ENCODE data around the gene SIDT2. TPM values are rescaled to one million over a fixed set of nuclear protein-coding genes. Genes with fewer than 3 reads are reported as not detected.

SIDT2 gene
- total RNA-seq, 4 donors from 2014 or later = 31.8 to 54.5 (median 42.3) TPM

GRCh38 chr11:117225553-117226170 is 47.1 kb downstream of the SIDT2 start:
- H3K27me3 ChIP-seq = no peaks in the 10 kb centered on the region
- 93 to 95% methylated on average over 9 of the region's 9 CpGs for WGBS, 2 donors
- no peak overlapping the region for H3K4me3 ChIP-seq (replicated peaks in 1 of 3)
- TF ChIP-seq, protein P1, sequence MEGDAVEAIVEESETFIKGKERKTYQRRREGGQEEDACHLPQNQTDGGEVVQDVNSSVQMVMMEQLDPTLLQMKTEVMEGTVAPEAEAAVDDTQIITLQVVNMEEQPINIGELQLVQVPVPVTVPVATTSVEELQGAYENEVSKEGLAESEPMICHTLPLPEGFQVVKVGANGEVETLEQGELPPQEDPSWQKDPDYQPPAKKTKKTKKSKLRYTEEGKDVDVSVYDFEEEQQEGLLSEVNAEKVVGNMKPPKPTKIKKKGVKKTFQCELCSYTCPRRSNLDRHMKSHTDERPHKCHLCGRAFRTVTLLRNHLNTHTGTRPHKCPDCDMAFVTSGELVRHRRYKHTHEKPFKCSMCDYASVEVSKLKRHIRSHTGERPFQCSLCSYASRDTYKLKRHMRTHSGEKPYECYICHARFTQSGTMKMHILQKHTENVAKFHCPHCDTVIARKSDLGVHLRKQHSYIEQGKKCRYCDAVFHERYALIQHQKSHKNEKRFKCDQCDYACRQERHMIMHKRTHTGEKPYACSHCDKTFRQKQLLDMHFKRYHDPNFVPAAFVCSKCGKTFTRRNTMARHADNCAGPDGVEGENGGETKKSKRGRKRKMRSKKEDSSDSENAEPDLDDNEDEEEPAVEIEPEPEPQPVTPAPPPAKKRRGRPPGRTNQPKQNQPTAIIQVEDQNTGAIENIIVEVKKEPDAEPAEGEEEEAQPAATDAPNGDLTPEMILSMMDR (IDR thresholded peaks at IDR 0.05) = no peak
- TF ChIP-seq POLR2A (IDR thresholded peaks at IDR 0.05) = no peak
- DNase-seq = no peak
- no peaks in the 10 kb centered on the region for H3K9me3 ChIP-seq
- H3K36me3 ChIP-seq = peaks cover 38 to 46% of the 10 kb centered on the region in 2 donors
- intact Hi-C loops (cut with DNase I) = loop anchor here (5.0 to 10.0 kb wide), 4 partner anchors 43 to 433 kb away; partner anchors contain the start of genes APOA5 and PAFAH1B2
- H3K27ac ChIP-seq = no peak overlapping the region
- peaks cover 10 to 24% of the 10 kb centered on the region in 2 donors for H3K4me1 ChIP-seq

DNA sequence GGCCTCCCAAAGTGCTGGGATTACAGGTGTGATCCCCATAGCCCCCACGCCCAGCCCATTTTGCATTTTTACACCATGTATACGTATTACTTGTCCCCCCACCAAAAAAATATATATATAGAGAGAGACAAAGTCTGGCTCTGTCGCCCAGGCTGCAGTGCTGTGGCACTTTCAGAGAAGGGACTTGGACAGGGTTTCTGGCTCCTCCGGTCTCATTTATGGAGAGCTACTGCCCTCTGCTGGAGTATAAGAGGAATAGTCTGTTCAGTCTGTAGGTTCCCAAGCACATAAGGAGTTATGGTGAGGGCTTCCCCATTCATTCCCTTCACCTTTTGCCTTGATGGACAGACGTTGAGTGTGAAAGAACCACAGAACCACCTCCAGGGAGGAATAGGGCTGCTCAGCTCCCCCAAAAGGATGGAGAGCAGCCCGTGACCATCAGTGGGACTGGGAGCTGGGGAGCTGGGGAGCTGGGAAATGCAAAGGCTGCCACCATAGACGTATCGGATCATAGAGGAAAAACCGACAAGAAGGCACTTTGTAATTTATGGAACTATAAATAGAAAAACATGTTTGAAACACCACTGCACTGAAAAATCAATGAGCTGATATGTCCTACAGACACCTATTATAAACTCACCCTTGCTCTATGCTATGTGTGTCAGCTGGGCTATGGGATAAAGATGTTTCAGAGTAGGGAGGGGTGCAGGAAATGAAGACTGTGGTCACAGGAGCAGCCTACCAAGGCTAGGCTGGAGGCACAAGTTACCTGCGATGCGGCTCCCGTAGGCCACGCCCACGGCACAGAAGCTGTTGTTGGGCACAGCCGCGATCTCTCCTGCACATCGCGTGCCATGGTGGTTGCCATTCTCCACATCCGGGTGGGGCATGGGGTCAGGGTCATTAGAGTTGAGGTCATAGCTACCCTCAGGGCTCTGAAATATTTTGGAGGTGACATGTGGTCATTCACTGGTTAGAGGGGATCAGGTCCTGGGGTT is 48.1 kb downstream of the SIDT2 start:
- Histone ChIP-seq H3K27ac (no peak overlapping the region), H3K4me1 (peaks cover 10 to 21% of the 10 kb centered on the region in 2 donors)
- 67 to 73% methylated on average over 19 of the region's 19 CpGs for WGBS, 2 donors

DNA sequence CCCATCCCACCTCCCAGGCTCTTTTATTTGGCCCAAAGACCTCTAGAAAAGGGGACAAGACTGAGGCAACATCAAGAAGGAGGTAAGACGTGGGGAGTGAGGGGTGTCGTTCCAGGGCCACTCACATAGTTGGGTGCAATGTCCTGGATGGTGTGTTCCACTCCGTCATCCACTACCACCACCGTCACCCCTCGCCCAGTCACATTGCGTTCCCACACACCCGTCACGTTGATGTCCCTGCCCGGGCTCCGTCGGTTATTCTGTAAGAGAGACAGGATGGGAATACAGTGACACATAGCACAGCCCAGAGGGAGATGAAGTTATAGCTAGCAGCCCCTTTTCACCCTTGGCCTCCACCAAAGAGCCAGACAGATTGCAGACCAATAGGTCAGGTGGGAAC is 49.5 kb downstream of the SIDT2 start:
- peaks cover 34 to 46% of the 10 kb centered on the region in 2 donors for H3K36me3 ChIP-seq
- no peak for TF ChIP-seq POLR2A (IDR thresholded peaks at IDR 0.05)
- TF ChIP-seq, protein P1 (IDR thresholded peaks at IDR 0.05) = no peak
- peaks cover 10 to 11% of the 10 kb centered on the region in 2 donors for H3K4me1 ChIP-seq
- DNase-seq = no peak
- no peaks in the 10 kb centered on the region for H3K9me3 ChIP-seq
- no peaks in the 10 kb centered on the region for H3K27me3 ChIP-seq
- no peak overlapping the region for H3K4me3 ChIP-seq (replicated peaks in 1 of 3)
- H3K27ac ChIP-seq = no peak overlapping the region
- intact Hi-C loops (cut with DNase I) = loop anchor here (5.0 to 10.0 kb wide), 4 partner anchors 46 to 436 kb away; partner anchors contain the start of genes APOA5 and PAFAH1B2
- WGBS, 2 donors = 95 to 98% methylated on average over 11 of the region's 11 CpGs

More for the DNA sequence above, 48.1 kb downstream of the SIDT2 start:
- DNase-seq = peak; percentile 41 to 51
- intact Hi-C loops (cut with DNase I) = loop anchor here (5.0 to 10.0 kb wide), 4 partner anchors 44 to 434 kb away; partner anchors contain the start of genes APOA5 and PAFAH1B2
- Histone ChIP-seq H3K36me3 (peaks cover 38 to 46% of the 10 kb centered on the region in 2 donors), H3K27me3 (no peaks in the 10 kb centered on the region), H3K4me3 (replicated peaks in 1 of 3) (no peak overlapping the region), H3K9me3 (no peaks in the 10 kb centered on the region)
- TF ChIP-seq, protein P1 (IDR thresholded peaks at IDR 0.05) = peak; percentile 45 to 86 (median 78)
- no peak for TF ChIP-seq POLR2A (IDR thresholded peaks at IDR 0.05)

- H3K36me3 ChIP-seq = peaks cover 28 to 40% of the 10 kb centered on the region in 2 donors
- DNase-seq = no peak
These were observed 50.9 kb downstream of the SIDT2 start for GRCh38 chr11:117229411-117229810.

More at GRCh38 chr11:117229411-117229810, 50.9 kb downstream of the SIDT2 start:
- Histone ChIP-seq H3K27ac (no peak overlapping the region), H3K4me1 (peaks cover 15 to 21% of the 10 kb centered on the region in 2 donors), H3K4me3 (replicated peaks in 1 of 3) (no peak overlapping the region), H3K27me3 (no peaks in the 10 kb centered on the region), H3K9me3 (no peaks in the 10 kb centered on the region)
- no peak for TF ChIP-seq POLR2A (IDR thresholded peaks at IDR 0.05)
- TF ChIP-seq, protein P1 (IDR thresholded peaks at IDR 0.05) = no peak
- intact Hi-C loops (cut with DNase I) = loop anchor here (5.0 to 10.0 kb wide), 4 partner anchors 47 to 437 kb away; partner anchors contain the start of genes APOA5 and PAFAH1B2
- 92 to 94% methylated on average over 6 to 8 of the region's 12 CpGs for WGBS, 2 donors
